HPDE6-E6E7 (cell line): ENCODE data around the gene CNNM3.
"Not testable (repeated sequence)": the region's sequence is repeated elsewhere in the genome, so short reads cannot be mapped to it uniquely, and the experiment has no call there.

ENCODE experiments used
- DNase-seq: peaks from one replicate; pipeline ENCODE4 v3.0.0; 2011; ENCODE audit warnings: missing footprints; ENCODE audit errors: extremely low spot score

The CNNM3 gene

GRCh38 chr2:96816127-96816835, at the start of gene CNNM3:
TSS of gene CNNM3 (plus strand) at chr2:96816268. CDS start at chr2:96816278, 10 bp downstream.
- peak; percentile 98 for DNase-seq

- no peak for DNase-seq
These were observed 48.8 kb upstream of the CNNM3 start for GRCh38 chr2:96767135-96767871.

GRCh38 chr2:96768083-96768561, 47.9 kb upstream of the CNNM3 start:
- no peak for DNase-seq

GRCh38 chr2:96769814-96770213, 46.3 kb upstream of the CNNM3 start:
- no peak for DNase-seq

DNA sequence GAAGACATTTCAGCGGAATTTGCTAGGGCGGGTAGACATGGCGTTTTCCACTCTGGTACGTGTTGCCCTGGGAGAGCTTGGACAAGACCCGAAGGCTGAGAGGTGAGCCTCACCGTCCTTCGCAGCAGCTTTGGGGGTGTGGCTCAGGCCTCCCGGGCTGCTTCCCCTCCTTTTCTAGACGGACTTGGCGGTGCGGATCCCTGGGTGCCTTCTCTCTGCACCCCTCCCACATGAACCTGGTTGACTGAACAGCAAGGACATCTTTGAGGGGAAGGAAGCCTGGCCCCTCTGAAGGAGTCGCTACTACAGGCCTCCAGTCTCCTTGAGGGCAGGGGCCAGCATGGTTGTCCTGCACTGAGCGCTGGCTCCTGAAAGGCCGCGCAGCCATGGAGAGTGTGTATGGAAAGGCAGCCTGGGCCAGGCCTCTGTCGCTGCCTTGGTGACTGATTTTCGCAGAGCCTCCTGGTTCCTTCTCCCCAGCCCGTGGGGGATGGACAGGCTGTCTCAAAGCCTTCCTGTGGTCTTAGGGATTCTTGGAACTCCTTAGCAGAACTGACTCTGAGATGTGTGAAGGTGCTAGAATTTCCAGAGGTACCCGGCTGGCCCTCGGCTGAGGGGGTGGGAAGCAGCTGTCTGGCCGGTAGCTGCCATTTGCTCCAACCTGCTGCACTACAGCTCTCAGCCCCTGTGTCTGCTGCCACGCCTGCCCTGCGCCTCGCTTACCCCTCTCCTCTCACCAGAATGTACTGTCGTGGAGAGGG, 45.4 kb upstream of the CNNM3 start:
- DNase-seq = no peak

- DNase-seq = peak; percentile 76
These were observed 44.1 kb upstream of the CNNM3 start for GRCh38 chr2:96771796-96772618.

- DNase-seq = no peak
These were observed 43.0 kb upstream of the CNNM3 start for GRCh38 chr2:96772903-96773671.

GRCh38 chr2:96773922-96774321, 42.1 kb upstream of the CNNM3 start:
- no peak for DNase-seq

- no peak for DNase-seq
These were observed 40.9 kb upstream of the CNNM3 start for GRCh38 chr2:96775160-96775559.

DNA sequence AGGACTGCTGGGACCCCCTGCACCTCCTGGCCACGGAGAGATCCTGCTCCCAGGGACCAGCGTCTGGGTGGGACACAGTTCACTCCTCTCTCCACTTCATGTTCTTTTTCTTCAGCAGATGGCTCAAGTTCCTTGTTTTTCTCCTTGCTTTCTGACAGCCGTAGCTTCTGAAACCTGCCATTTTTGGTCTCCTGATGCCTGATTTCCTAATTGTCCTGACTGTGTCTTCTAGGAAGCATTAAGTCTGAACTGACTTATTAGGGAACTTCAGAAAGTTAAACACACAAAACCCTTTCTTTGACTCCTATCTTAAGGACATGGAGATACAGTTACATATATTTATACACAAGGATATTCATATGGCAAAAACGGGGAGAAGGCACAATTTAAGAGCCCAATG, 32.7 kb upstream of the CNNM3 start:
- DNase-seq = no peak

DNA sequence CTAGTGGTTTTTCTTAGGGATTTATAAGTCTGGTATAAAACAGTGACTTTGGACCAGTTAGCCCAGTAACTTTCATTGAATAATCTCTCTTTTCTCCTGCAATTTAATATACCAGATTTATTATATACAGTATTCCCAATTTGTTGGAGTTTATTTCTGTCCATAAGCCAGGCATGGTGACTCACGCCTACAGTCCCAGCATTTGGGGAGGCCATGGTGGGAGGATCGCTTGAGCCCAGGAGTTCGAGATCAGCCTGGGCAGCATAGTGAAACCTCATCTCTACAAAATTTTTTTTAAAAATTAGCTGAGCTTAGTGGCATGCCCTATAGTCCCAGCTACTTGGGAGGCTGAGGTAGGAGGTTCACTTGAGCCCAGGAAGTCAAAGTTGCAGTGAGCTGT, 28.7 kb upstream of the CNNM3 start:
- DNase-seq = no peak

DNA sequence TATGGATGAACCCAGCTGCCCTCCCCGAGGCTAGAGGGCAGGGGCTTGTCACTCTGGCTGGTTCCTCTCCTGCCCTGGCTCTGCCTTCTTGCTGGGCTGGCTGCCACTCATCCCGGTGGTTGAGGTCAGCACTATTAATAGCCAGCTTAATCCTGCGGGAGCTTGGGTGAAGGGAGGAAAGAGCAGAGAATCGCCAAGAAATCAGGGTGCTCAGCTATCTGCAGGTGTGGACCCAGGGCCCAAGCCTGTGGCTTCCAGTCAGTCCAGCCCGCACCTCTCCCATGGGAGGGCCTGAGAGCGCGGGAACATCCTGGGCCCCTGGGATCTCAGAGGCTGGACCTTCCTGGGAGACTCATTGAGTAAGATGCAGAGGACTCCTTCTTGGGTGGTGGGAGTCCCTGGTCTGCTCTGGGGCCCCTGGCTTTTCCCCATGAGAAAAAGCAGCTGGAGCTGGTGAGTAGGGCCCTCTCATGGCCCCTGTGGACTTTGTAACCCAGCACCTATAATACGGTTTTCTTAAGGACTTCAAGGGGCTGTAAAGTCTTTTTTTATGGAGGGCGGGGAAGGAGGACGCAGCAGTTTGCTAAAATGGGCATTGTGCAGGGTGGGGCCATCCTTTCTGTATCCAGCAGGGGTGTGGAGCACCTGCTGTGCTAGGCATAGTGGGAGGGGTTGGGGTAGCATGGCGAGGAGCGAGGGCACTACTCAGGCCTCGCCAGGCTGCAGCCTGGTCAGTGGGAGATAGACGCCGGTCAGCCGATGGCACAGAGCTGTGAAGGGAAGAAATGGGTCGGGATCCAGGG, 27.4 kb upstream of the CNNM3 start:
- no peak for DNase-seq

GRCh38 chr2:96789245-96789617, 26.8 kb upstream of the CNNM3 start:
- no peak for DNase-seq

GRCh38 chr2:96792772-96793749, 23.0 kb upstream of the CNNM3 start:
- no peak for DNase-seq

DNA sequence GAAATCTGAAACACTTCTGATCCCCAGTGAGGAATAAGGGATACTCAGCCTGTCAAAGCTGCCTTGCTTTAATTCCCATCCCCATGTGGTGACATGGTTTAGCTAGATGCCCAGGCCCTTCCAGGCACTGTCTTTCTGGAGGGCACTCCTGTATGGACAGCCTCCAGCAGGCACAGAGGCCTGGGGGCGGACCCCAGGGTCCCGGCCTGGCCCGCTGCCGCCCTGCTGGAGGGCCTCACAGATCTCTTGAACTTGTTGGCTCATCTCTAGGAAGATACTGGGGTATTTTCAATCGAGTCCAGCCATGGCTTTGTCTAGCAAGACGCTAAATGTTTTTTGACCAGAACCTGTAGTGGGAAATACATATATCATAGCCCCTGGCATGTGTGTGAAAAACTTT, 21.0 kb upstream of the CNNM3 start:
- no peak for DNase-seq

DNA sequence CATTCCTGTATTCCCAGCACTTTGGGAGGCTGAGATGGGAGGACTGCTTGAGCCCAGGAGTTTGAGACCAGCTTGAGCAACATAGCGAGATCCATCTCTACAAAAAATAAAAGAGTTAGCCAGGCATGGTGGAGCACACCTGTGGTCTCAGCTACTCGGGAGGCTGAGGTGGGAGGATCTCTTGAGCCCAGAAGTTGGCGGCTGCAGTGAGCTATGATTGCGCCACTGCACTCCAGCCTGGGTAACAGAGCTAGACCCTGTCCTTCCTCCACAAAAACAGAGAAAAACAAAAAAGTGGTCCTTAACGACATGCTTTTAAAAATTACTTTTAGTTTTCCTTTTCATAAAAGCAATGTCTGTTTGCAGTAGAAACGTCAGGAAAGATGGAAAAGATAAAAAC, 19.6 kb upstream of the CNNM3 start:
- not testable (repeated sequence) for DNase-seq

GRCh38 chr2:96797066-96797625, 18.9 kb upstream of the CNNM3 start:
- no peak for DNase-seq
